H9 (cell line): Measurements from ENCODE around the gene DPEP3. TPM values are rescaled to one million over a fixed set of nuclear protein-coding genes. Genes with fewer than 3 reads are reported as not detected.

ENCODE experiments used
- DNase-seq: peaks from one replicate; pipeline ENCODE4 v3.0.0-alpha.2; 2017
- H2AFZ ChIP-seq: one replicate; pipeline ENCODE4 v1.6.1; 2013; ENCODE audit warnings: mild to moderate bottlenecking, low read length, control low read depth, moderate library complexity
- H2AK5ac ChIP-seq: 2 replicates; pipeline ENCODE4 v1.6.1; 2013; ENCODE audit warnings: low read length, control low read depth, mixed read lengths; ENCODE audit not compliant: insufficient read length
- H2BK120ac ChIP-seq: one replicate; pipeline ENCODE4 v1.6.1; 2013; ENCODE audit warnings: low read depth, mild to moderate bottlenecking, low read length, control low read depth, inconsistent platforms; ENCODE audit not compliant: poor library complexity, severe bottlenecking
- H2BK12ac ChIP-seq: 2 replicates; pipeline ENCODE4 v1.6.1; 2013; ENCODE audit warnings: low read length, control low read depth, mixed read lengths, low read depth; ENCODE audit not compliant: insufficient read length
- H2BK15ac ChIP-seq: 2 replicates; pipeline ENCODE4 v1.6.1; 2013; ENCODE audit warnings: low read depth, low read length, control low read depth
- H2BK20ac ChIP-seq: one replicate; pipeline ENCODE4 v1.6.1; 2013; ENCODE audit warnings: low read depth, mild to moderate bottlenecking, low read length, control low read depth, inconsistent platforms; ENCODE audit not compliant: poor library complexity, severe bottlenecking
- H2BK5ac ChIP-seq: 2 replicates; pipeline ENCODE4 v1.6.1; 2013; ENCODE audit warnings: low read length, control low read depth, mixed read lengths; ENCODE audit not compliant: insufficient read length
- H3K14ac ChIP-seq: 2 replicates; pipeline ENCODE4 v1.6.1; 2013; ENCODE audit warnings: low read length, control low read depth; ENCODE audit not compliant: insufficient read depth
- H3K18ac ChIP-seq: 2 replicates; pipeline ENCODE4 v1.6.1; 2013; ENCODE audit warnings: low read depth, mild to moderate bottlenecking, mixed read lengths, low read length, control low read depth; ENCODE audit not compliant: insufficient read length
- H3K23ac ChIP-seq: 2 replicates; pipeline ENCODE4 v1.6.1; 2013; ENCODE audit warnings: low read length, control low read depth, mixed read lengths, low read depth; ENCODE audit not compliant: insufficient read length
- H3K23me2 ChIP-seq: 2 replicates; pipeline ENCODE4 v1.6.1; 2013; ENCODE audit warnings: low read depth, mild to moderate bottlenecking, mixed read lengths, low read length, control low read depth; ENCODE audit not compliant: insufficient read length, poor library complexity, severe bottlenecking
- H3K27ac ChIP-seq: 2 replicates; pipeline ENCODE4 v1.5.1; 2013; ENCODE audit warnings: low read length, control low read depth, mixed read lengths, low read depth; ENCODE audit not compliant: insufficient read length
- H3K27me3 ChIP-seq: 2 replicates; pipeline ENCODE4 v1.6.1; 2013; ENCODE audit warnings: low read length, control low read depth, inconsistent platforms; ENCODE audit not compliant: insufficient read depth
- H3K4ac ChIP-seq: 2 replicates; pipeline ENCODE4 v1.6.1; 2013; ENCODE audit warnings: low read depth, mild to moderate bottlenecking, control low read depth, inconsistent platforms, low read length, moderate library complexity
- H3K4me1 ChIP-seq: 2 replicates; pipeline ENCODE4 v1.6.1; 2013; ENCODE audit warnings: low read length, control low read depth, inconsistent platforms; ENCODE audit not compliant: insufficient read depth
- H3K4me2 ChIP-seq: 2 replicates; pipeline ENCODE4 v1.6.1; 2013; ENCODE audit warnings: low read length, control low read depth, mixed read lengths; ENCODE audit not compliant: insufficient read length, insufficient read depth
- H3K56ac ChIP-seq: 2 replicates; pipeline ENCODE4 v1.6.1; 2013; ENCODE audit warnings: low read depth, mild to moderate bottlenecking, mixed read lengths, low read length, control low read depth; ENCODE audit not compliant: insufficient read length
- H3K79me1 ChIP-seq: 2 replicates; pipeline ENCODE4 v1.6.1; 2013; ENCODE audit warnings: low read depth, mild to moderate bottlenecking, moderate library complexity, low read length, control low read depth, inconsistent platforms; ENCODE audit not compliant: insufficient read depth, poor library complexity, severe bottlenecking
- H3K79me2 ChIP-seq: 2 replicates; pipeline ENCODE4 v1.6.1; 2013; ENCODE audit warnings: low read length, control low read depth, inconsistent platforms; ENCODE audit not compliant: insufficient read depth
- H3K9ac ChIP-seq: 2 replicates; pipeline ENCODE4 v1.6.1; 2013; ENCODE audit warnings: low read length, control low read depth, mixed read lengths; ENCODE audit not compliant: insufficient read length; ENCODE audit errors: extremely low read depth
- H3K9me3 ChIP-seq: one replicate; pipeline ENCODE4 v1.6.1; 2013; ENCODE audit warnings: low read depth, low read length, inconsistent platforms; ENCODE audit not compliant: control insufficient read depth
- H3T11ph ChIP-seq: one replicate; pipeline ENCODE4 v1.6.1; 2013; ENCODE audit warnings: mild to moderate bottlenecking, low read length, control low read depth, inconsistent platforms
- H4K20me1 ChIP-seq: one replicate; pipeline ENCODE4 v1.6.1; 2013; ENCODE audit not compliant: control insufficient read depth, insufficient read length, insufficient read depth
- H4K5ac ChIP-seq: 2 replicates; pipeline ENCODE4 v1.6.1; 2013; ENCODE audit warnings: low read depth, mild to moderate bottlenecking, mixed read lengths, low read length, control low read depth; ENCODE audit not compliant: insufficient read length
- H4K8ac ChIP-seq: replicated peaks from 2 replicates; pipeline ENCODE4 v1.6.1; 2013; ENCODE audit warnings: low read length, control low read depth, mixed read lengths, low read depth; ENCODE audit not compliant: insufficient read length
- H4K91ac ChIP-seq: 2 replicates; pipeline ENCODE4 v1.6.1; 2013; ENCODE audit warnings: low read depth, mild to moderate bottlenecking, moderate library complexity, mixed read lengths, low read length, control low read depth; ENCODE audit not compliant: insufficient read length
- H3K27ac Mint-ChIP-seq, 3 experiments: 2 replicates in 2 of 3; 3 replicates in 1 of 3; pipeline ENCODE4 v1.8.0; 2020 to 2021; ENCODE audit warnings: mixed read lengths in 3 of 3, mild to moderate bottlenecking in 1 of 3, moderate library complexity in 1 of 3
- H3K27me3 Mint-ChIP-seq: 2 replicates; pipeline ENCODE4 v1.8.0; 2021; ENCODE audit warnings: low read depth, mild to moderate bottlenecking, moderate library complexity, mixed read lengths
- H3K36me3 Mint-ChIP-seq, 3 experiments: 2 replicates in 2 of 3; 3 replicates in 1 of 3; pipeline ENCODE4 v1.8.0; 2020 to 2021; ENCODE audit warnings: low read depth in 3 of 3, mixed read lengths in 3 of 3; ENCODE audit not compliant: insufficient read depth in 1 of 3
- H3K4me1 Mint-ChIP-seq, 2 experiments: 2 replicates each; pipeline ENCODE4 v1.8.0; 2020; ENCODE audit warnings: mixed read lengths in 2 of 2
- H3K4me3 Mint-ChIP-seq, 2 experiments: 2 replicates in 1 of 2; 3 replicates in 1 of 2; pipeline ENCODE4 v1.8.0; 2020 to 2021; ENCODE audit warnings: mild to moderate bottlenecking in 2 of 2, mixed read lengths in 2 of 2, moderate library complexity in 1 of 2
- H3K9me3 Mint-ChIP-seq, 2 experiments: 2 replicates in 1 of 2; 3 replicates in 1 of 2; pipeline ENCODE4 v1.8.0; 2020; ENCODE audit warnings: mild to moderate bottlenecking in 2 of 2, mixed read lengths in 2 of 2, moderate library complexity in 1 of 2
- WGBS: extraction: QIAGEN DNeasy Blood & Tissue Kit; methylation state at CpG from one replicate; pipeline ENCODE4 v1.1.7; 2013; ENCODE audit warnings: missing lambda C conversion rate, low lambda C conversion rate, mixed read lengths; ENCODE audit not compliant: insufficient read length; ENCODE audit errors: extremely low coverage; 5-methylcytosine and 5-hydroxymethylcytosine counted together
- total RNA-seq: library from RNA; stranded (reverse); gene quantifications from 2 replicates; pipeline ENCODE4 v1.2.1, GENCODE V29; 2021
- TF ChIP-seq, protein P1 (sequence below): fragments of 200-600 bp; sonication (generic); conservative IDR thresholded peaks from 3 replicates; pipeline ENCODE4 v1.8.0; 2021; ENCODE audit warnings: antibody characterized with exemption, mild to moderate bottlenecking

Gene DPEP3
- total RNA-seq, 1 experiment from 2014 or later, result 0.68 TPM

DNA sequence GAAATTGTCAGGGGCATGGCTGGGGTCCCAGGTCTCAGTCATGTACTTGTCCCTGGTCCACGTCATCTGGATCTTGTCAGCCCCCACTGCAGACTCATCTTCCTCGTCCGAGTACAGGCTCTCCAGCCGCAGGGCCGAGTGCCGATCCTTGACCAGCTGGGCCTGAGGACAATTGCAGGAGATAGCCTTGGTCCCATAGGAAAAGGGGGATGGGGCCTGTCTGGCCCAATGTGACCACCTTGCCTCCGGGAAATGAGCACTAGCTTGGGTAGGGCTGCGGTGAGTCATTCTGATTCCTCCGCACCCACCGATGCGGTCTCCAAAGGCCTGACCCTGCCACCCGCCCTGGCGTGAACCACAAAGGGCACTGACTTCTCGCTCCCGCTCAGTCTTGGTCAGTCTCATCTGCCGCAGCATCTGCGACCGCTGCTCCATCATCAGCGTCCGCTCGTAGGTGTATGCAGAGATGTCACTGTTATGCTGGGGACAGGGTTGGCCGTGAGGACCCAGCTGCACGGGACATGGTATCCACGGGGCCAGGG, 34.8 kb downstream of the DPEP3 start:
- Histone ChIP-seq H2BK20ac (no peak overlapping the region), H3K14ac (no peak overlapping the region), H4K20me1 (no peaks in the 10 kb centered on the region), H2AFZ (no peak overlapping the region), H2BK12ac (no peak overlapping the region), H4K8ac (no peak overlapping the region), H3K4me2 (no peak overlapping the region), H2BK5ac (no peak overlapping the region), H4K5ac (no peak overlapping the region), H3K79me2 (no peaks in the 10 kb centered on the region), H4K91ac (no peak overlapping the region), H3K23ac (no peak overlapping the region), H3K9ac (no peak overlapping the region), H3K18ac (no peak overlapping the region), H3K27ac (no peak overlapping the region), H3K9me3 (no peaks in the 10 kb centered on the region), H3K56ac (no peak overlapping the region), H2BK15ac (no peak overlapping the region), H3K27me3 (no peaks in the 10 kb centered on the region), H2AK5ac (no peak overlapping the region), H3K4ac (no peak overlapping the region), H3K79me1 (no peaks in the 10 kb centered on the region), H3K23me2 (no peaks in the 10 kb centered on the region), H2BK120ac (no peak overlapping the region), H3T11ph (no peak overlapping the region), H3K4me1 (no peaks in the 10 kb centered on the region)
- Mint-ChIP-seq H3K27me3 (no peaks in the 10 kb centered on the region), H3K4me3 (no peak overlapping the region), H3K27ac (no peak overlapping the region), H3K4me1 (peaks cover 2 to 15% of the 10 kb centered on the region in 2 experiments; a peak in 2 of 4 replicates), H3K9me3 (no peaks in the 10 kb centered on the region), H3K36me3 (peaks cover 11 to 57% (median 29%) of the 10 kb centered on the region in 3 experiments; a peak in 5 of 7 replicates)
- TF ChIP-seq, protein P1, sequence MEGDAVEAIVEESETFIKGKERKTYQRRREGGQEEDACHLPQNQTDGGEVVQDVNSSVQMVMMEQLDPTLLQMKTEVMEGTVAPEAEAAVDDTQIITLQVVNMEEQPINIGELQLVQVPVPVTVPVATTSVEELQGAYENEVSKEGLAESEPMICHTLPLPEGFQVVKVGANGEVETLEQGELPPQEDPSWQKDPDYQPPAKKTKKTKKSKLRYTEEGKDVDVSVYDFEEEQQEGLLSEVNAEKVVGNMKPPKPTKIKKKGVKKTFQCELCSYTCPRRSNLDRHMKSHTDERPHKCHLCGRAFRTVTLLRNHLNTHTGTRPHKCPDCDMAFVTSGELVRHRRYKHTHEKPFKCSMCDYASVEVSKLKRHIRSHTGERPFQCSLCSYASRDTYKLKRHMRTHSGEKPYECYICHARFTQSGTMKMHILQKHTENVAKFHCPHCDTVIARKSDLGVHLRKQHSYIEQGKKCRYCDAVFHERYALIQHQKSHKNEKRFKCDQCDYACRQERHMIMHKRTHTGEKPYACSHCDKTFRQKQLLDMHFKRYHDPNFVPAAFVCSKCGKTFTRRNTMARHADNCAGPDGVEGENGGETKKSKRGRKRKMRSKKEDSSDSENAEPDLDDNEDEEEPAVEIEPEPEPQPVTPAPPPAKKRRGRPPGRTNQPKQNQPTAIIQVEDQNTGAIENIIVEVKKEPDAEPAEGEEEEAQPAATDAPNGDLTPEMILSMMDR, result no peak
- no CpG with 5 or more reads among the region's 24 CpGs for WGBS
- DNase-seq, result no peak
